HG03066 (cell line): ENCODE results near the gene OR4D1.

Experiments
- ATAC-seq: cut with Tn5 transposase; IDR thresholded peaks from one replicate; pipeline ENCODE4 v1.9.1; 2021; ENCODE audit warnings: low read depth; ENCODE audit not compliant: unreplicated experiment

Gene OR4D1

DNA sequence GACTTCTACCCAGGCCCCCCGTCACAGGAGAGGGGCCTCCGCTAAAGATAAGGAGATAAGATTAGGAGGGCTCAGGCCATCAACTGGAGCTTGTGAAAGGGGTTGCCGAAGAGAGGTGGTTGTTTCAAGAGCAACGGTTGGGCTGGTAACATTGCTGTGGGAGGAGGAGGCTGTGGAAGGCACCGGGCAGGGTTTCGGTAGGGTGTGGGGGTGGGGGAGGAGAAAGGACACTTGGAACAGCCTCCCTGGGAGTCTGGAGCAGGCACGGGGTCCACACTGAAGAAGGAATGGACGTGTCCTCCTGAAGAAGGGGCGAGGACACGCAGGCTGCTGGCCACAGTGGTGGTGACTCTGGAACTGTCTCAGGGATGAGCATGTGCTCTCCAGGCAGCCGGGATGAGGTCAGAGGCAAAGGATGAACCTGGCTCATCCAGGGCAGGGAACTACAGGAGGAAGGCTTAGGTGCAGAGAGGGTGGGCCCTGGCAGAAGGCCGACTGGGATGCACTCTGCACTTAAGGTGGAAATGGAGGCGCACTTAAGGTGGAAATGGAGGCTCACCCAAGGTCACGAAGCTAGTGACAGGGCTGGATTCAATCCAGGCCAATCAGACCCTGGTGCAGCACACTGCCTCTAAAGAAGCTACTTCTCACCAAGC, 43.2 kb downstream of the OR4D1 start:
- no peak for ATAC-seq

DNA sequence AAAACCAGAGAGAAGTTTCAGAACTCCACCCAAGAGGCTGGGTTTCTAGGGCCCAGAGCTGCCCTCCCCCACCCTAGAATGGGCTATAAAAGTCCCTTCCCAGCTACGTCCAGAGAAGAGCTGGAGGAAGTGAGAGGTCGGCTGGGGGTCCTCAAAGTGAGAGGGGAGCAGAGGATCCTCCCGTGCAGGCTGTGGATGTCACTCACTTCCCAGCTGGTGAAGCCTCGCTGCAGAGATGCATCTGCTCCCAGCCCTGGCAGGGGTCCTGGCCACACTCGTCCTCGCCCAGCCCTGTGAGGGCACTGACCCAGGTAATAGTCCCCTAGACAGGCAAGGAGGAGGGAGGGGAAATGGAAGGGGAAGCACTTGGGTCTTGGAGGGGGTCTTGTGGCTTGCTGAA, 44.4 kb downstream of the OR4D1 start, which contains the start of gene EPX:
Gene EPX, plus strand, starts transcription at position 115 of the 400 bp plus-strand sequence. Its CDS starts 121 bp downstream, at position 236.
- ATAC-seq: no peak

DNA sequence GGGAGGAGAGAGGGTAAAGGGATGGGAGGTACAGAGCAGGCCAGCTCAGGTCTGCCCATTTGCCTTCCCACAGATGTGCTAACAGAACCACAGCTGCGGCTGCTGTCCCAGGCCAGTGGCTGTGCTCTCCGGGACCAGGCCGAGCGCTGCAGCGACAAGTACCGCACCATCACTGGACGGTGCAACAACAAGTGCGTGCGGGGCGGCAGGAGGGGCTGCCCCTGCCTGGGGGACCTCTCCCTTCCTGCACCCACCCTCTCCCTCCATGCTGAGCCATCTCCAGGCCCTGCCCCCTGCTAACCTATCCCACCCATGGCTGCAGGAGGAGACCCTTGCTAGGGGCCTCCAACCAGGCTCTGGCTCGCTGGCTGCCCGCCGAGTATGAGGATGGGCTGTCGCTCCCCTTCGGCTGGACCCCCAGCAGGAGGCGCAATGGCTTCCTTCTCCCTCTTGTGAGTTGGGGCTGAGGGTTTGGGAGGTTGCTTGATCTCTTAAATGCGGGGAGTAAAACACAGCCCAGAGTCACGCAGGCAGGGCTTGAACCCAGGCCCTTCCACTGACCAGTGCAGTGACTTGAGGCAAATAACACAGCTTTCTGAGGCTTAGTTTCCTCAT, 45.6 kb downstream of the OR4D1 start:
- no peak for ATAC-seq

DNA sequence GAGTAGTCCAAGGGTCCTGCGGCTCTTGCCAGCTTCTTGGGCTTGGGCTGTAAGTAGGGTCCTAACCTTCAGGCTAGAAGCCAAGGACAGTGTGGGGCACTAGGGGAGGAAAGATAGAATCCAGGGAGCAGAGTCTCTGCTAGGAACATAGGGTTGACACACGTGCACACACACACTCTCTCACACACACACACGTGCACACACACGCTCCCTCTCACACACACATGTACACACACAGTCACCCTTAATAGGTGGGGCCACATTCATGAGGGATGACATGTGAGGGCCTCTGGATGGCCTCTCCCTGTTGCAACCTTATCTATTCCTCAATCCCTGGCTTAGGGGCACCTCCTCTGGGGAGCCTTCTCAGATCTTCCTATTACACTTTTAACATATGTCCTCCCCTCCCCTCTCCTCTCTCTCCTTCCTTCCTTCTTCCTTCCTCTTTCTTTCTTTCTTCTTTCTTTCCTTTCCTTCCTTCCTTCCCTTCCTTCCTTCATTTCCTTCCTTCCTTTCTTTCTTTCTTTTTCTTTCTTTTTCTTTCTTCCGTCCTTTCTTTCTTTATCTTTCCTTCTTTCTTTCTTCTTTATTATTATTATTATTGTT, 47.4 kb downstream of the OR4D1 start:
- ATAC-seq: no peak

DNA sequence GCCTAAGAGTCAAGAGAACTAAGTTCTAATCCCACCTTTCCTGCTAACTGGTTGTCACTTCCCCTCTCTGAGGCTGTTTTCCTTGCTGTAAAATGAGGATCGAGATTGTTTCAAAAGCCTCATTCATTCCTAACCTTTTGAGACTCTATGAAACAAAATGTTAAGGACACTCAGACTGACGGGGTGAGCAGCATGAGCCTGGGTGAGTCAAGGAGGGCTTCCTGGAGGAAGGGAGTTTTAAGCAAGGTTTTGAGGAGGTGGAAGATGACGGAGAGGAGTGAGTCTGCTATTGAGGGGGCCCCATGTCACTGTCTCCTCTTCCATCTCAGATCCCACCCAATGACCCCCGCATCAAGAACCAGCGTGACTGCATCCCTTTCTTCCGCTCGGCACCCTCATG, 48.4 kb downstream of the OR4D1 start:
- ATAC-seq: no peak

DNA sequence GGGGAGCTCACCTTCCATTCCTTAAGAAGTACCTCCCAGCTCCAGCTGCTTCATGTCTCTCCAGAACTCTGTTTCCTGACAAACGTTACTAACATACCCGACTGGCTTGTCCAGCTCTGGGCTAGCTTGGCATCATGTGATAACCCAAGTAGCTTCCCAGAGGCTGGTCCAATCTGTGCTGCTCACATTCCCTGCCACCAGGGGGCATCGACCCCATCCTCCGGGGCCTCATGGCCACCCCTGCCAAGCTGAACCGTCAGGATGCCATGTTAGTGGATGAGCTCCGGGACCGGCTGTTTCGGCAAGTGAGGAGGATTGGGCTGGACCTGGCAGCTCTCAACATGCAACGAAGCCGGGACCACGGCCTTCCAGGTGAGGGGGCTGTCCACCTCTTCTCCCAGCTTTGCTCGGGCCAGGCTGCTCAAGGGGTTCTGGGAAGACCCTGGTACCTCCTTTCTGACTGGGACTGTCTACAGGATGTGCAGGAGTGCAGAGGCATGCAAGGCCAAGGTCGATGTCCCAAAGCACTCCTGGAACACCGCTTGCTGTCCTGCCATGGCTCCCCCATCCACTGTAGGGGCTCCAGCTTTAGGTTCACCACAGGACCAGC, 51.9 kb downstream of the OR4D1 start:
- ATAC-seq: no peak

DNA sequence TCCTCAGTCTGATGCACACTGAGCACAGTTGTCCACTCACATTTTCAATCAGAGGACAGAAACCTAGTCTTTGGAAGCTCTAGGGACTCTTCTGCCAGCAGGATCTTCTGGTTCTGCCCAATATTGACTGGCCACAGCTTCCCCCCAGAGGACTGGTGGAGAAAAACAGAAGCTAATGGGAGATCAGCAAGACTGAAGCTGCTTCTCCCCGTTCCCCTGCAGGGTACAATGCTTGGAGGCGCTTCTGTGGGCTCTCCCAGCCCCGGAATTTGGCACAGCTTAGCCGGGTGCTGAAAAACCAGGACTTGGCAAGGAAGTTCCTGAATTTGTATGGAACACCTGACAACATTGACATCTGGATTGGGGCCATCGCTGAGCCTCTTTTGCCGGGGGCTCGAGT, 54.7 kb downstream of the OR4D1 start:
- no peak for ATAC-seq

DNA sequence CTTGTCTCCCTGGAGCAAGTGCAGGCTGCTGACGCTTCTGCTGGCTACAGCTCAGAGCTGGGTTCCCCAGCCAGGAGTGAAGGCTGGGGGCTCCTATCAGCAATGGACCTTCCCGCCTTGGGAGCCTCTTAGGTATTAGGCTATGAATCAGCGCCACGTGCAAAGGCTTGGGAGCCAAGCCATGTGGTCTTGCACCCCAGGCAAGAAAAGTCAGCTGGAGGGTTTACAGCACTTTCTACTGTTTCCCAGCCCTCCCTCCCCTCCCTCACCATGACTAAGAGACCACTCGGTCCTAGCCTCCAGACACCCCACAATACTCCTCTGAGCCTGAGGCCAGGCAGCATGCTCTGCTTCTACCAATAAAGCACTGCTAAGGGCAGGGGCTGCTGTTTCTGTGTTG, 56.6 kb downstream of the OR4D1 start:
- ATAC-seq: no peak

DNA sequence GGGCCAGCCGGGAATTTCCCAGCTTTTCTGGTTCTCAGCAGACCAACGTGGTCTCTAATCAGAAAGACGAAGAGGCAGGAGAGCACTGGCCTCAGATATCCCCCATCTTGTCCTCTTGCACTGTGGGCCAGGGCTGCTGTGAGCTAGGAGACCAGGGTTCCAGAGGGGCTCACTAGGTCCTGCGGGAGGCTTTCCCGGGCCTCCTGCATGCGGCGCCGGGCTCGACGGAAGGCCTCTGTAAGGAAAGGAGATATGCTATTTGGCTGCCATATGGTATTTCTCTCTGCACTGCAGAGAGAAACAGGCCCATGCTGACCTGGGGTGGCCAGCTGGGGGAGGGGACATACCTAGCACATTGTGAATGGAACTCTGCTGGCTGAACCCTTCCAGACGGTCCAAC, 57.8 kb downstream of the OR4D1 start:
- ATAC-seq: no peak

DNA sequence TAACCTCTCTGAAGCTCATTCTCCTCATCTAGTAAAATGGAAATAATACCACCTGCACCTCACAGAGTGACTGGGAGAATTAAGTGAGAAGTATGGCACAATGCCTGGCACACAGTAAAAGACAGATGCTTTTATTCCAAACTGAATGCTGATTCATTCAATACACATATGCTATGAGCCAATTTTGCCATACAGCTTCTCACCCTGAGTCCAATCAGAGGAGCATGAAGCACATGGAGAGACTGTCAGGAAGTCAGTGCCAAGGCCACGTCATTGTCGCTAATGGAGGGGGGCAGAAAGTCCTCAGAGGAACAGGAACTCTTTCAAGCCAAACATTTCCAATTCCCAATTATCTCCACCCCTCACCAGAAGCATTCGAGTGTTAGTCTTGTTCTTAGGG, 59.3 kb downstream of the OR4D1 start:
- no peak for ATAC-seq

DNA sequence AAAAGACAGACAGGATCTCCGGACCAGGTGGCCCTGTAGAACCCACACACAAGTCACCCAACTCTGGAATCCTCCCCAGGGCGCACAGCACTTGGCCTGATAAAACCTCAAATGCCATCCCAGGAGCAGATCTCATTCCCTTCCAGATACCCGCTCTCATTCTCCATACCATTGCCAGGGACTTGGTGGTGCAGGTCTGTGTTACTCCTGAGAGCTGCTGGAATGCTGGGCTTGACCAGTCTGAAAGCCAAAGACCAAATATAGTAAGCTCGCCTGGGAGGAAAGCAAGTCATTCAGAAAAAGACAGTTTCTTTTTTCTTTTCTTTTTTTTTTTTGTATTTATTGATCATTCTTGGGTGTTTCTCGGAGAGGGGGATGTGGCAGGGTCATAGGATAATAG, 60.2 kb downstream of the OR4D1 start:
- no peak for ATAC-seq
